GM12875 (cell line): ENCODE results near the gene KHDC1.
A peak's percentile ranks its signal among the peaks of the same experiment; 100 is the strongest.
"Not testable (repeated sequence)": the region's sequence is repeated elsewhere in the genome, so short reads cannot be mapped to it uniquely, and the experiment has no call there.

Source experiments
- H3K4me3 ChIP-seq: one replicate; pipeline ENCODE4 v1.5.1; 2011; ENCODE audit warnings: low read depth, low read length, control low read depth
- CTCF ChIP-seq: IDR thresholded peaks from 2 replicates; pipeline ENCODE4 v1.5.1; 2011; ENCODE audit warnings: low read depth, mild to moderate bottlenecking, control low read depth, inconsistent platforms, low read length, moderate library complexity, borderline replicate concordance; ENCODE audit not compliant: insufficient read depth

The KHDC1 gene

GRCh38 chr6:73262671-73263569, at the start of gene KHDC1:
Gene KHDC1, minus strand, starts transcription at chr6:73263196. Its CDS starts 20,679 bp downstream, at chr6:73242517.
- peak within 1 kb of the TSS; percentile 84 for H3K4me3 ChIP-seq
- no peak for TF ChIP-seq CTCF

- H3K4me3 ChIP-seq: peak overlapping the region; percentile 85
Observed at GRCh38 chr6:73310503-73310845, 47.5 kb upstream of the KHDC1 start.

- H3K4me3 ChIP-seq: peak overlapping the region; percentile 85
Observed at GRCh38 chr6:73309785-73310502, 46.9 kb upstream of the KHDC1 start.

GRCh38 chr6:73309535-73309784, 46.5 kb upstream of the KHDC1 start:
- peak overlapping the region; percentile 85 for H3K4me3 ChIP-seq
- no peak for TF ChIP-seq CTCF

More at GRCh38 chr6:73309785-73310502, 46.9 kb upstream of the KHDC1 start:
- peak; percentile 73 for TF ChIP-seq CTCF

GRCh38 chr6:73308712-73309534, 45.9 kb upstream of the KHDC1 start:
- no peak for TF ChIP-seq CTCF
- H3K4me3 ChIP-seq: peak overlapping the region; percentile 85

- not testable (repeated sequence) for H3K4me3 ChIP-seq
Observed at GRCh38 chr6:73303773-73304172, 40.8 kb upstream of the KHDC1 start.

- no peak overlapping the region for H3K4me3 ChIP-seq
Observed at GRCh38 chr6:73302339-73302738, 39.3 kb upstream of the KHDC1 start.

More at GRCh38 chr6:73302339-73302738, 39.3 kb upstream of the KHDC1 start:
- TF ChIP-seq CTCF: no peak
